Caki2 (cell line): ENCODE measurements around the gene EHD4. TPM values are rescaled to one million over a fixed set of nuclear protein-coding genes. Genes with fewer than 3 reads are reported as not detected.

Experiments used
- DNase-seq: peaks from one replicate; pipeline ENCODE4 v3.0.0-alpha.2; 2015; ENCODE audit warnings: low read depth
- in situ Hi-C: cut with HindIII; loops from 2 replicates; pipeline ENCODE4 v1.10.0; 2016; ENCODE audit warnings: low sequenced_read_pairs, low pct_unique_long_range_greater_than_20kb, mixed read lengths
- total RNA-seq: library from RNA; depleted of rRNA; stranded (reverse); fragments of >200 nt; shearing (Covaris generic); gene quantifications from 2 replicates; pipeline ENCODE4 v1.2.3, GENCODE V29; 2014; ENCODE audit warnings: low replicate concordance

EHD4 gene
- total RNA-seq, 1 experiment from 2014 or later = 3.8 TPM

- in situ Hi-C loops = no loop called here
- DNase-seq = no peak
Observed at GRCh38 chr15:41862515-41863116, 109.7 kb downstream of the EHD4 start.

GRCh38 chr15:41861736-41862356, 110.5 kb downstream of the EHD4 start:
- no peak for DNase-seq
- in situ Hi-C loops = no loop called here

- in situ Hi-C loops = no loop called here
- no peak for DNase-seq
Observed at GRCh38 chr15:41860049-41860828, 112.1 kb downstream of the EHD4 start.

- no peak for DNase-seq
- in situ Hi-C loops = no loop called here
Observed at GRCh38 chr15:41858756-41859155, 113.6 kb downstream of the EHD4 start.

GRCh38 chr15:41857316-41857715, 115.0 kb downstream of the EHD4 start:
- in situ Hi-C loops = no loop called here
- DNase-seq = no peak

- no peak for DNase-seq
- in situ Hi-C loops = no loop called here
Observed at GRCh38 chr15:41856716-41857115, 115.6 kb downstream of the EHD4 start.

- in situ Hi-C loops = no loop called here
- no peak for DNase-seq
Observed at GRCh38 chr15:41856262-41856661, 116.1 kb downstream of the EHD4 start.

GRCh38 chr15:41855261-41855961, 116.9 kb downstream of the EHD4 start:
- DNase-seq = no peak
- in situ Hi-C loops = no loop called here

GRCh38 chr15:41854443-41854842, 117.9 kb downstream of the EHD4 start:
- in situ Hi-C loops = no loop called here

GRCh38 chr15:41853831-41854230, 118.5 kb downstream of the EHD4 start:
- DNase-seq = no peak
- in situ Hi-C loops = no loop called here

More at GRCh38 chr15:41854443-41854842, 117.9 kb downstream of the EHD4 start:
- DNase-seq = no peak

- in situ Hi-C loops = no loop called here
- DNase-seq = no peak
Observed at GRCh38 chr15:41852736-41853590, 119.4 kb downstream of the EHD4 start.

GRCh38 chr15:41851755-41852370, 120.5 kb downstream of the EHD4 start:
- DNase-seq = no peak
- in situ Hi-C loops = no loop called here

- in situ Hi-C loops = no loop called here
- no peak for DNase-seq
Observed at GRCh38 chr15:41851167-41851523, 121.2 kb downstream of the EHD4 start.

- in situ Hi-C loops = no loop called here
- DNase-seq = no peak
Observed at GRCh38 chr15:41850482-41851166, 121.7 kb downstream of the EHD4 start.

- in situ Hi-C loops = no loop called here
- DNase-seq = no peak
Observed at GRCh38 chr15:41849861-41850260, 122.5 kb downstream of the EHD4 start.

- no peak for DNase-seq
- in situ Hi-C loops = no loop called here
Observed at GRCh38 chr15:41849204-41849603, 123.2 kb downstream of the EHD4 start.

- no peak for DNase-seq
- in situ Hi-C loops = no loop called here
Observed at GRCh38 chr15:41848631-41849030, 123.7 kb downstream of the EHD4 start.
